Endothelial cell of umbilical vein (primary cell): Measurements from ENCODE around the gene PTTG1IP. TPM values are rescaled to one million over a fixed set of nuclear protein-coding genes. Genes with fewer than 3 reads are reported as not detected.

Experiments used
- BruUV-seq: library from RNA; stranded (reverse); fragments of 400-500 nt; replicated peaks from 2 replicates; lab custom pipeline; 2021; lab: Mats Ljungman, UMichigan
- CTCF ChIA-PET: fragments of 300-600, 350-600 bp; sonication (Branson Sonifier 250); formaldehyde crosslinking; loops from one replicate; lab custom pipeline; 2021; ENCODE audit warnings: antibody characterized with exemption, inconsistent platforms; lab: Charles Lee
- POLR2A ChIA-PET: fragments of 300-600, 350-600 bp; sonication (Branson Sonifier 250); formaldehyde crosslinking; loops from one replicate; lab custom pipeline; 2021; ENCODE audit warnings: antibody characterized with exemption, inconsistent platforms; lab: Charles Lee
- DNase-seq: peaks from one replicate; pipeline ENCODE4 v3.0.0-alpha.2; 2011; ENCODE audit warnings: low read depth, low spot score
- FAIRE-seq: peaks from 2 replicates; lab custom pipeline; 2011; peaks lifted over from hg19 to GRCh38; lab: Jason Lieb, UNC
- H2AFZ ChIP-seq: 2 replicates; pipeline ENCODE4 v1.6.0; 2012; ENCODE audit warnings: low read depth, low read length, control low read depth, inconsistent platforms
- H3K27ac ChIP-seq: 2 replicates; pipeline ENCODE4 v1.5.1; 2011; ENCODE audit warnings: low read depth, mild to moderate bottlenecking, control low read depth, low read length, moderate library complexity; ENCODE audit not compliant: insufficient read depth
- H3K27me3 ChIP-seq, 2 experiments: 2 replicates each; pipeline versions ENCODE4 v1.6.0 to v1.6.1; 2011; ENCODE audit warnings: low read length in 2 of 2, mixed read lengths in 1 of 2; ENCODE audit not compliant: control insufficient read depth in 2 of 2, insufficient read depth in 2 of 2
- H3K36me3 ChIP-seq, 2 experiments: 2 replicates in 1 of 2; 3 replicates in 1 of 2; pipeline ENCODE4 v1.5.1; 2011; ENCODE audit warnings: low read length in 2 of 2, mild to moderate bottlenecking in 1 of 2, moderate library complexity in 1 of 2; ENCODE audit not compliant: control insufficient read depth in 2 of 2, insufficient read depth in 2 of 2; ENCODE audit errors: extremely low read depth in 1 of 2
- H3K4me1 ChIP-seq: 3 replicates; pipeline ENCODE4 v1.5.1; 2011; ENCODE audit warnings: mild to moderate bottlenecking, low read length; ENCODE audit not compliant: control insufficient read depth, insufficient read depth; ENCODE audit errors: extremely low read depth
- H3K4me2 ChIP-seq: 2 replicates; pipeline ENCODE4 v1.6.1; 2011; ENCODE audit warnings: low read length, control low read depth, mixed read lengths; ENCODE audit not compliant: insufficient read depth
- H3K4me3 ChIP-seq, 3 experiments: fragments of 200-600 bp in 1 of 3; sonication (generic), shearing (Covaris generic) in 1 of 3; replicated peaks in 1 of 3; 2 replicates each; pipeline ENCODE4 v1.5.1; 2011 to 2016; ENCODE audit warnings: control low read depth in 3 of 3, low read length in 3 of 3, mild to moderate bottlenecking in 2 of 3, inconsistent platforms in 1 of 3, low read depth in 1 of 3, moderate library complexity in 1 of 3; ENCODE audit not compliant: insufficient read depth in 1 of 3
- H3K79me2 ChIP-seq: 2 replicates; pipeline ENCODE4 v1.6.0; 2012; ENCODE audit warnings: low read length, inconsistent platforms; ENCODE audit not compliant: control insufficient read depth, insufficient read depth
- H3K9ac ChIP-seq: replicated peaks from 2 replicates; pipeline ENCODE3; 2011; ENCODE audit warnings: low read length, control low read depth; ENCODE audit not compliant: insufficient read depth; ENCODE audit errors: extremely low read depth
- H3K9me1 ChIP-seq: replicated peaks from 3 replicates; pipeline ENCODE4 v1.6.0; 2011; ENCODE audit warnings: mild to moderate bottlenecking, low read length; ENCODE audit not compliant: control insufficient read depth, insufficient read depth; ENCODE audit errors: extremely low read depth
- H3K9me3 ChIP-seq: replicated peaks from 2 replicates; pipeline ENCODE4 v1.5.1; 2012; ENCODE audit warnings: low read length, inconsistent platforms; ENCODE audit not compliant: control insufficient read depth, insufficient read depth
- H4K20me1 ChIP-seq: replicated peaks from 2 replicates; pipeline ENCODE3; 2011; ENCODE audit warnings: mild to moderate bottlenecking, low read length; ENCODE audit not compliant: control insufficient read depth, insufficient read depth; ENCODE audit errors: extremely low read depth
- CTCF ChIP-seq, 2 donors: IDR thresholded peaks; 1 replicate in 1 of 2; 2 replicates in 1 of 2; pipeline ENCODE4 v1.5.1; 2011; ENCODE audit warnings: low read length in 2 of 2, mild to moderate bottlenecking in 2 of 2, moderate library complexity in 2 of 2, control low read depth in 1 of 2, inconsistent platforms in 1 of 2, low read depth in 1 of 2; ENCODE audit not compliant: insufficient read depth in 1 of 2; ENCODE audit errors: extremely low read depth in 1 of 2
- EZH2 ChIP-seq: IDR thresholded peaks from 2 replicates; pipeline ENCODE4 v1.6.1; 2012; ENCODE audit warnings: borderline replicate concordance, low read depth, mild to moderate bottlenecking, moderate library complexity, low read length, inconsistent platforms; ENCODE audit not compliant: severe bottlenecking
- FOS ChIP-seq: IDR thresholded peaks from 2 replicates; pipeline ENCODE4 v1.6.1; 2011; ENCODE audit warnings: mild to moderate bottlenecking, low read length, moderate library complexity, borderline replicate concordance; ENCODE audit not compliant: insufficient read depth
- GATA2 ChIP-seq: IDR thresholded peaks from 2 replicates; pipeline ENCODE4 v1.7.0; 2011; ENCODE audit warnings: low read depth, mild to moderate bottlenecking, moderate library complexity, mixed read lengths, low read length; ENCODE audit not compliant: insufficient read length, insufficient read depth
- JUN ChIP-seq: IDR thresholded peaks from 2 replicates; pipeline ENCODE4 v1.6.1; 2011; ENCODE audit warnings: borderline replicate concordance, low read depth; ENCODE audit not compliant: insufficient read length, insufficient read depth
- MAX ChIP-seq: IDR thresholded peaks from 2 replicates; pipeline ENCODE4 v1.6.1; 2011; ENCODE audit not compliant: insufficient read depth, insufficient read length
- MYC ChIP-seq: IDR thresholded peaks from one replicate; pipeline ENCODE4 v1.6.1; 2011; ENCODE audit warnings: mild to moderate bottlenecking, low read depth, low read length
- POLR2A ChIP-seq: IDR thresholded peaks from 2 replicates; pipeline ENCODE4 v1.6.1; 2012; ENCODE audit warnings: low read depth, mild to moderate bottlenecking, control low read depth, low read length
- POLR2AphosphoS5 ChIP-seq: IDR thresholded peaks from 2 replicates; pipeline ENCODE4 v1.6.1; 2012; ENCODE audit warnings: low read depth, mild to moderate bottlenecking, control low read depth, low read length, moderate library complexity; ENCODE audit not compliant: insufficient read depth
- dilution Hi-C: fragments of 300-500 bp; cut with MboI; formaldehyde crosslinking; loops from one replicate; pipeline ENCODE4 v1.15.0; 2019; ENCODE audit warnings: low sequenced_read_pairs; ENCODE audit not compliant: extremely low pct_ligation_motif_present
- intact Hi-C: fragments of 100-400 bp; cut with micrococcal nuclease; formaldehyde crosslinking; loops from one replicate; pipeline ENCODE4 v1.10.0; 2022
- polyA plus RNA-seq, 4 experiments: library from polyadenylated mRNA; depleted of rRNA in 3 of 4; stranded (reverse) in 3 of 4; unstranded in 1 of 4; fragments of >200 nt; gene quantifications; 2 replicates each; pipeline versions ENCODE4 v1.2.1 to v1.2.3, GENCODE V29; 2011 to 2012; ENCODE audit warnings: missing spikeins in 1 of 4
- total RNA-seq: library from RNA; stranded (reverse); gene quantifications from 2 replicates; pipeline ENCODE4 v1.2.3, GENCODE V29; 2021

The PTTG1IP gene
- total and polyA plus RNA-seq, 2 donors (not counting 3 experiments of a cell fraction or from before 2014, with no cell fraction given), result 342 to 415 TPM

GRCh38 chr21:44846224-44846484 lies 27.3 kb downstream of the PTTG1IP start:
- Histone ChIP-seq H3K4me2 (peak overlapping the region; percentile 87), H3K27ac (no peak overlapping the region), H3K9ac (peak overlapping the region; percentile 51), H3K27me3 (peaks cover 2 to 4% of the 10 kb centered on the region in 2 experiments), H3K4me3 (peak overlapping the region; percentile 7 to 28 (median 11)), H3K36me3 (peaks cover 20% of the 10 kb centered on the region in 2 experiments), H4K20me1 (no peaks in the 10 kb centered on the region), H3K9me1 (no peaks in the 10 kb centered on the region), H3K4me1 (peaks cover 16% of the 10 kb centered on the region), H3K79me2 (no peaks in the 10 kb centered on the region), H3K9me3 (no peaks in the 10 kb centered on the region), H2AFZ (no peak overlapping the region)
- dilution Hi-C loops, result no loop called here
- BruUV-seq, result no TSS peak
- ChIA-PET POLR2A (no interaction called here), CTCF (interaction anchor here (0.9 to 2.7 kb wide), 9 partner anchors 23 to 96 kb away, joined by 3 to 11 read pairs (median 5); partner anchors contain the start of genes PTTG1IP and UBE2G2)
- intact Hi-C loops, result loop anchor here (1.0 kb wide), 3 partner anchors 26 to 65 kb away; partner anchors contain the start of gene UBE2G2
- TF ChIP-seq MYC, result no peak
- no peak for TF ChIP-seq CTCF (IDR thresholded peaks at IDR 0.05; ENCODE audit: extremely low read depth in 1 of 2, insufficient read depth in 1 of 2, low read depth in 1 of 2, low read length in 2 of 2)
- TF ChIP-seq GATA2, result no peak
- no peak for TF ChIP-seq JUN
- TF ChIP-seq MAX, result no peak
- no peak for TF ChIP-seq FOS
- no peak for TF ChIP-seq EZH2
- TF ChIP-seq POLR2A, result no peak
- TF ChIP-seq POLR2AphosphoS5, result no peak
- DNase-seq (no peak), FAIRE-seq (no peak)
